ENCODE data around the gene SCP2D1. TPM values are rescaled to one million over a fixed set of nuclear protein-coding genes. Genes with fewer than 3 reads are reported as not detected.

Gene SCP2D1
- total RNA-seq, 2 donors from 2014 or later: not detected

- Histone ChIP-seq H3K9ac (ENCODE audit: extremely low read depth, low read length, poor library complexity, severe bottlenecking) (no peak overlapping the region), H3K4me1 (ENCODE audit: control insufficient read depth, insufficient read depth, low read length) (no peaks in the 10 kb centered on the region), H3K4me3 (ENCODE audit: low read length) (no peak overlapping the region), H3K9me3 (ENCODE audit: control insufficient read depth, low read length) (no peaks in the 10 kb centered on the region), H3K27ac (ENCODE audit: low read depth, low read length) (no peak overlapping the region), H3K27me3 (ENCODE audit: control insufficient read depth, insufficient read depth, low read length, poor library complexity, severe bottlenecking) (peaks cover 13% of the 10 kb centered on the region), H3K36me3 (ENCODE audit: control insufficient read depth, insufficient read depth, low read length) (no peaks in the 10 kb centered on the region)
- 77% methylated on average over 2 of the region's 2 CpGs; no CpG with 5 or more reads in 1 of the 2 experiments for WGBS, 2 experiments (ENCODE audit: insufficient coverage in 1 of 2, insufficient read length in 1 of 2)
- Mint-ChIP-seq H3K36me3 (ENCODE audit: low read depth) (no peaks in the 10 kb centered on the region), H3K4me3 (no peak overlapping the region), H3K27ac (no peak overlapping the region), H3K27me3 (ENCODE audit: insufficient read depth) (peaks cover 17% of the 10 kb centered on the region), H3K9me3 (no peaks in the 10 kb centered on the region), H3K4me1 (no peaks in the 10 kb centered on the region)
- no peak for TF ChIP-seq CTCF (conservative IDR thresholded peaks at IDR 0.05)
- DNase-seq: no peak
Observed at GRCh38 chr20:18801516-18801915, 12.1 kb upstream of the SCP2D1 start.

- Histone ChIP-seq H3K27me3 (ENCODE audit: control insufficient read depth, insufficient read depth, low read length, poor library complexity, severe bottlenecking) (peaks cover 13% of the 10 kb centered on the region), H3K4me3 (ENCODE audit: low read length) (no peak overlapping the region), H3K9me3 (ENCODE audit: control insufficient read depth, low read length) (no peaks in the 10 kb centered on the region), H3K9ac (ENCODE audit: extremely low read depth, low read length, poor library complexity, severe bottlenecking) (no peak overlapping the region), H3K36me3 (ENCODE audit: control insufficient read depth, insufficient read depth, low read length) (no peaks in the 10 kb centered on the region), H3K4me1 (ENCODE audit: control insufficient read depth, insufficient read depth, low read length) (no peaks in the 10 kb centered on the region), H3K27ac (ENCODE audit: low read depth, low read length) (no peak overlapping the region)
- H3K4me1 Mint-ChIP-seq: no peaks in the 10 kb centered on the region
- no peak for DNase-seq
- no peaks in the 10 kb centered on the region for H3K9me3 Mint-ChIP-seq
- peaks cover 14% of the 10 kb centered on the region for H3K27me3 Mint-ChIP-seq (ENCODE audit: insufficient read depth)
- H3K4me3 Mint-ChIP-seq: no peak overlapping the region
- H3K27ac Mint-ChIP-seq: no peak overlapping the region
- 93 to 97% methylated on average over 6 to 7 of the region's 7 CpGs for WGBS, 2 experiments (ENCODE audit: insufficient coverage in 1 of 2, insufficient read length in 1 of 2)
- TF ChIP-seq CTCF (conservative IDR thresholded peaks at IDR 0.05): no peak
- H3K36me3 Mint-ChIP-seq (ENCODE audit: low read depth): no peaks in the 10 kb centered on the region
Observed at GRCh38 chr20:18802012-18802634, 11.5 kb upstream of the SCP2D1 start.

- no peaks in the 10 kb centered on the region for H3K4me1 Mint-ChIP-seq
Observed at GRCh38 chr20:18805881-18806280, 7.7 kb upstream of the SCP2D1 start.

More at GRCh38 chr20:18805881-18806280, 7.7 kb upstream of the SCP2D1 start:
- TF ChIP-seq CTCF (conservative IDR thresholded peaks at IDR 0.05): no peak
- H3K36me3 ChIP-seq (ENCODE audit: control insufficient read depth, insufficient read depth, low read length): no peaks in the 10 kb centered on the region
- no peak overlapping the region for H3K4me3 Mint-ChIP-seq
- no peak for DNase-seq
- no peak overlapping the region for H3K27ac ChIP-seq (ENCODE audit: low read depth, low read length)
- H3K9ac ChIP-seq (ENCODE audit: extremely low read depth, low read length, poor library complexity, severe bottlenecking): no peak overlapping the region
- H3K36me3 Mint-ChIP-seq (ENCODE audit: low read depth): no peaks in the 10 kb centered on the region
- H3K4me3 ChIP-seq (ENCODE audit: low read length): no peak overlapping the region
- H3K4me1 ChIP-seq (ENCODE audit: control insufficient read depth, insufficient read depth, low read length): no peaks in the 10 kb centered on the region
- H3K27me3 ChIP-seq (ENCODE audit: control insufficient read depth, insufficient read depth, low read length, poor library complexity, severe bottlenecking): no peaks in the 10 kb centered on the region
- H3K27ac Mint-ChIP-seq: no peak overlapping the region
- no peaks in the 10 kb centered on the region for H3K27me3 Mint-ChIP-seq (ENCODE audit: insufficient read depth)
- 96 to 98% methylated on average over 3 to 4 of the region's 4 CpGs for WGBS, 2 experiments (ENCODE audit: insufficient coverage in 1 of 2, insufficient read length in 1 of 2)
- no peaks in the 10 kb centered on the region for H3K9me3 ChIP-seq (ENCODE audit: control insufficient read depth, low read length)
- H3K9me3 Mint-ChIP-seq: no peaks in the 10 kb centered on the region

Measured in endodermal cell (in vitro differentiated cells).